Renal cortex interstitium (tissue), 11 donors: ENCODE results near the gene TBC1D22A. TPM values are rescaled to one million over a fixed set of nuclear protein-coding genes. Genes with fewer than 3 reads are reported as not detected.

Experiments
- DNase-seq, 11 donors: peaks; one replicate each; pipeline ENCODE4 v3.0.0-alpha.2; 2013; ENCODE audit warnings: low read depth in 9 of 11, low spot score in 4 of 11; ENCODE audit errors: extremely low read depth in 1 of 11
- polyA plus RNA-seq, 3 donors: library from polyadenylated mRNA; unstranded; fragments of 120-200 nt; gene quantifications; one replicate each; pipeline ENCODE4 v1.2.1, GENCODE V29; 2013; ENCODE audit not compliant: insufficient read length in 3 of 3

Gene TBC1D22A
- polyA plus RNA-seq, 3 donors, result 16.1 to 19.0 (median 19.0) TPM

DNA sequence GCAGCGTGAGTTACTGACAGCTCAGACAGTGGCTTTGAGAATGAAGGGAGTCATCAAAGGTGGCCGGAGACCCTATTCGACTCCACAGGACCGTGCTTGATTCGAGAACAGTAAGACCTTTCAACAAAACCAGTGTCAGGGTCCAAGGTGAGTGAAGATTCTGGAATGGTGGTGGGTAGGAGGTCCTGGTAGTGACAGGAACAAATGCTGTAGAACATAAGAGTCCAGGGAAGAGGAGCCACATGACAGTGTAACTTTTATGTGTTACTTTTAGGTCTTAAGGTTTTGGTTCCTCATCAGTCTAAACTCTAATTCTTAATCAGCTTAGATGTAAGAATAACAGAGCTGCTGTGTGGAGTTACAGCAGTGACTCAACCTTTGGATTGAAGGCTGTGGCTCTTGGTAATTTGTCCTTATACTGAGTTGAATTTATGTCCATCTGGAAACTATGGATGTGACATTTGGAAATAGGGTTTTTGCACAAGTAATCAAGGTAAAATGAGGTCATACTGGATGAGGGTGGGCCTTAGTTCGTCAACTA lies 1.8 kb downstream of the TBC1D22A start:
- no peak for DNase-seq

GRCh38 chr22:46764779-46765485 lies 2.5 kb downstream of the TBC1D22A start:
- DNase-seq, result no peak

DNA sequence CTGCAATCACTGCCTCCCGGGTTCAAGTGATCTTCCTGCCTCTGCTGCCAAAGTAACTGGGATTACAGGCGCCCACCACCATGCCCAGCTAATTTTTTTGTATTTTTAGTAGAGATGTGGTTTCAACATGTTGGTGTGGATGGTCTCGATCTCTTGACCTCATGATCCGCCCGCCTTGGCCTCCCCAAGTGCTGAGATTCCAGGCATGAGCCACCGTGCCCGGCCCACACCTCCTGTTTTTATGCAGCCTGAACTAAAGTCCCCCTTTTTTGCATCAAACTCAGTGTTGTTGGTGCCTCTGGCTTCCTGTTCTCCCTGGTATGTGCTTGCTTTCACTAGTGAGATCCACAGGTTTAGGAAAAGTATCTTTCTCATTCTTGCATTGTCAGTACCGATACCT lies 4.2 kb downstream of the TBC1D22A start:
- no peak for DNase-seq

DNA sequence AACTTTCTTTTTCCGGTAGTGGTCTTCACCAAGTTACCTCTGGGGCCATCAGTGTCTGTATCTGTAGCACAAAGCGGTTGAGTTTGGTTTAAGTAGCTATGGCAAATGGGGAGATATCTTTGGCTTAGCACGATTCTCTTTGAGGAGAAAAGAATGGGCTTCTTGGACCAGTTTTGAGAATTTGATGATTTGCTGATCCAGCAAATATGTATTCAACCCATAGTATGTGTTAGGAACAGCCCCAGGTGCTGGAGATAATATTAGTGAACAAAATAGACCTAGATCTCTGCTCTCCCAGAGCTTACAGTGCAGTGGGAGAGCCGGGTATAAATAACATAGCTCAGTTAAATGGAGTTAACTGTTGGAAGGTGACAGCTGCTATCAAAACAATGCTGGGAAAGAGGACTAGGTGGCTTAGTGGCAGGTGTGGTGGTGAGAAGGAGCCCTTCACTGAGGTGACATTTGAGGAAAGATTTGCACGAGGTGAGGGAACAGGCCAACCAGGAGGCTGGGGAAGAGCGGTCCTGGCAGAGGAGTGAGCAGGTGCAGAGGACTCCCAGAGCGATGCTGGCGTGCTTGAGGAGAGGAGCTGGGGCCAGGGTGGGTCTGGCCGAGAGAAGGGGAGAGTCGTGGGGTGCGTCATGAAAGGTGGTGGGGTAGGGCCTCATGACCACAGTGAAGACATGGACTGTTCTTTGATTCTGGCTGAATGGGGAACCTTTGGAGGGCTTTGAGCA lies 5.0 kb downstream of the TBC1D22A start:
- no peak for DNase-seq

- DNase-seq, result no peak
Observed at GRCh38 chr22:46769191-46769675, 6.8 kb downstream of the TBC1D22A start.

GRCh38 chr22:46769706-46770105 lies 7.3 kb downstream of the TBC1D22A start:
- DNase-seq, result no peak

DNA sequence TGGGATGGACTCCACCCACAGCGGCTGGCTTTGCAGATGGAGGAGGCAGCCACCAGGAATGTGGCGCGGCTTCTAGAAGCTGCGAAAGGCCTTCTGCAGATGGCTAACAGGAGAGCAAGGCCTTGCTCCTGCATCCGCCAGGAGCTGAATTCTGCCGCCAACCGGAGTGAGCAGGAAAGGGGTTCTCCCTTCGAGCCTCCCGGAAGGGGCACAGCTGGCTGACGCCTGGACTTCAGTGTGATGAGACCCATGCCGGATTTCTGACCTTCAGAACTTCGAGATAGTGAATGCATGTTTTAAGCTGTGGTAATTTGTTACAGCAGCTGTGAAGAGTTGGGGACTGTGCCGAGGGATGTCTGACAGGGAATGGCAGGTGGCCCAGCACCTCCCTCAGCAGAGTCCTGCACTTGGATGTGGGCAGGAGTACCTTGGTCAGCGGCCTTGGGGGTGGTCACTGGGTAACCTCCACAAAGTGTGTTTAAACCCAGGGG lies 7.7 kb downstream of the TBC1D22A start:
- DNase-seq, result no peak

DNA sequence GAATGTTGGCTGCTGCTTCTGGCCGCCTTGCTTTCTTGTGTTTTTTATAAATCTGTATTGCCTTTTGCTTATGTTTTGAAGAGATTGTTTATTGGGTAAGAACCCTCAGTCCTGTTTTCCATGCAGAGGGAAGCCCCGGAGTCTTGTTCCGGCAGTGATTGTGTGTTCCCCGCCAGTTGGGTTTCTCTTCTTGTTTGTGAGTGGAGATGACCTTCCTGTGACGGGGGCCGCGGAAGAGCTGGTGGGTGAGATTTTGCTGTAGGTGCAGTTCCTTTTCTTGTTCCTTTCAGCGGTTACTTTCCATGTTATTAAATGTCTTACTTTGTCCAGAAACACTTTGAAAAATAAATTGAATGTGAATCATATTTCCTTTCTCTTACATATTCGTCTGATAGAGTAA lies 8.3 kb downstream of the TBC1D22A start:
- DNase-seq, result no peak

DNA sequence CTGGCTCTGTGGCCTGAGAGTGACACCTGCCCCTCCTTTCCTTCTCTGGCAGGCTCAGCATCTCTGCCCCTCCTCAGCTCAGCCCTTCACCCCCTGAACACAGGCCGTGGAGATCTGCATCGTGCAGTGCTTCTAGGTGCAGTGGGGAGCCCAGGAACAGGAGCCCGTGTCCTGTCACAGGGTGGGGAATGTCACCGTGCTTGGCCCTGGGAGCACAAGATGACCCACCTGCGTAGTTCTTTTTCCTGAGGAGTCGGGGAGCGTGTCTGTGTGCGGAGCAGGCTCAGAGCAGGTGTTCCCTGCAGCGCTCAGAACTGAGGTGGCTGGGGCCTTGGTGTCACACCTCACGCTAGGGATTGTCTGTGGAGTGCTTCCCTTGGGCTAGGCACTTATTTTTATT lies 10.6 kb downstream of the TBC1D22A start:
- no peak for DNase-seq

GRCh38 chr22:46774253-46774979 lies 12.0 kb downstream of the TBC1D22A start:
- DNase-seq, result no peak

DNA sequence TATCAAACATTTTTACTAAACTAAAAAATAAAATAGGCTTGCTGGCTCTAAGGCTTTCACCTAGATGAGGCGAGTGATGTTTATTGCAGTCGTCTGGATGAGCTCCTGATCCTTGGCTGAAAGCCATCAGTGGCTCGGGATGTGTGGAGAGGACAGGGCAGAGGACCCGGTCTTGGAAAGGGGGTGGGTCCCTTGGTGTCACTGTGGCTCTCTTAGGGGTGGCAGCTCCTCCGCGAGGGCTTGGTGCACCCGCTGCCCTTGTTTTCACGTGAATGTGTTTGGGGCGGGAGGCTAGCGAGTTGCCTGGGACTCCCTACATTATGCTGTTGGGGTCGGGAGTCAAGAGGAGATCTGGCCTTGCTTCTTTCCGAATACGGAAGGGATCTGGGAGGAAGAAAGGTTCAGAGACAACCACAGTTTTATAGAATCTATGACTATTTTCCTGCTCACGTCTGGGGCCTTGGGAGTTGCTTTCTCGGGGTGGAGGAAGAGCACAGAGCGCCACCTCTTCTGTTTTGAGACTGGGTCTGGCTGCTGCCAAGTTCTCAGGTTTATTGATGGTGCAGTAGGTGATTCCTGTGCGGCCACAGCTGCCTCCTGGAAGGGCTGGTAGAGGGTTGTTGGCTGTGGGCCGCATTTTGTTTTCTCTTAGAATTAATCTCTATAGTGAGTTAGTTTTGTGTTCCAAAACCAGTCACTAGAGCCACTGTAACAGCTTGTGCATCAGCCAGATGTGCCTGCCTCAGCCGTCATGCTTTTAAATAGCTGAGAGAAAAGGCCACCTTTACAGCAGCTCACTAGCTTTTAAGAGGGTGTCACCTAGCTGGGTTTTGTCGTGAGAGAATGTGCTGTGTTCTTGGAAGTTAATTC lies 12.8 kb downstream of the TBC1D22A start:
- no peak for DNase-seq

- no peak for DNase-seq
Observed at GRCh38 chr22:46775850-46776826, 13.7 kb downstream of the TBC1D22A start.

- no peak for DNase-seq
Observed at GRCh38 chr22:46776876-46777608, 14.6 kb downstream of the TBC1D22A start.

- no peak for DNase-seq
Observed at GRCh38 chr22:46777609-46777970, 15.1 kb downstream of the TBC1D22A start.

DNA sequence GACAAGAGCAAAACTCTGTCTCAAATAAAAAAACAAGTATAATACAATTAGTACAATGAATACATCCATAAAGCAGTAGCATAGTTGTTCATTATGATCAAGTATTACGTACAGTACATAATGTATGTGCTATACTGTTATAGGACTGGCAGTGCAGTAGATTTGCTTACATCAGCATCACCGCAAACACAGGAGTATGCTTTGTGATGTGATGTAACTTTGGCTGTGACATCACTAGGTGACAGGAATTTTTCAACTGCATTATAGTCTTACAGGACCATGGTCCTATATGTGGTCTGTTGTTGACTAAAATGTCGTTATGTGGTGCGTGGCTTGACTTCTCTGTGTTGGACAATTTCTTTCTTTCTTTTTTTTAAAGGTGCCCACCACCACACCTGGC lies 16.6 kb downstream of the TBC1D22A start:
- DNase-seq, result no peak

- no peak for DNase-seq
Observed at GRCh38 chr22:46779651-46780050, 17.2 kb downstream of the TBC1D22A start.

GRCh38 chr22:46780453-46780852 lies 18.0 kb downstream of the TBC1D22A start:
- DNase-seq, result no peak
